ENCODE measurements around the gene CSK.
"Not testable (repeated sequence)": the region's sequence is repeated elsewhere in the genome, so short reads cannot be mapped to it uniquely, and the experiment has no call there.

CSK gene

GRCh38 chr15:74773329-74773728 is 8.6 kb upstream of the CSK start:
- no peak for DNase-seq

GRCh38 chr15:74773731-74774252 is 8.1 kb upstream of the CSK start:
- DNase-seq = no peak

- DNase-seq = no peak
These were observed 6.7 kb upstream of the CSK start for GRCh38 chr15:74775132-74775562.

- no peak for DNase-seq
These were observed 6.0 kb upstream of the CSK start for GRCh38 chr15:74775894-74776293.

- peak in 2 of 4 experiments; percentile 38 to 42 for DNase-seq
These were observed 4.8 kb upstream of the CSK start for GRCh38 chr15:74776821-74777768.

GRCh38 chr15:74777769-74778598 is 3.9 kb upstream of the CSK start:
- no peak for DNase-seq

- no peak for DNase-seq
These were observed 3.3 kb upstream of the CSK start for GRCh38 chr15:74778599-74778970.

- DNase-seq = no peak
These were observed 2.7 kb upstream of the CSK start for GRCh38 chr15:74779162-74779648.

GRCh38 chr15:74780523-74781430 is 1.1 kb upstream of the CSK start:
- no peak for DNase-seq

- DNase-seq = peak; percentile 31 to 64 (median 46)
These were observed 585 bp downstream of the CSK start for GRCh38 chr15:74782259-74783071.

- DNase-seq = no peak
These were observed 1.4 kb downstream of the CSK start for GRCh38 chr15:74783072-74783807.

GRCh38 chr15:74783808-74784175 is 1.9 kb downstream of the CSK start:
- no peak for DNase-seq

GRCh38 chr15:74784426-74785193 is 2.7 kb downstream of the CSK start:
- DNase-seq = no peak

GRCh38 chr15:74785194-74786032 is 3.5 kb downstream of the CSK start:
- DNase-seq = no peak

GRCh38 chr15:74786081-74786480 is 4.2 kb downstream of the CSK start:
- DNase-seq = not testable (repeated sequence)

GRCh38 chr15:74786551-74787165 is 4.8 kb downstream of the CSK start:
- no peak for DNase-seq

GRCh38 chr15:74787251-74788041 is 5.6 kb downstream of the CSK start:
- DNase-seq = peak; percentile 67 to 78 (median 75)

Data from activated CD4-positive, CD25-positive, alpha-beta regulatory T cell (primary cell).